ENCODE data around the gene NCK1. TPM values are rescaled to one million over a fixed set of nuclear protein-coding genes. Genes with fewer than 3 reads are reported as not detected.

NCK1 gene
- total and polyA plus RNA-seq, 9 of the 15 experiments (the other 6 are each of a cell fraction or from before 2014, with no cell fraction given): 17.3 to 30.5 (median 25.0) TPM

GRCh38 chr3:136899622-136900158 lies 37.7 kb downstream of the NCK1 start (continued):
- TF ChIP-seq, protein P1, sequence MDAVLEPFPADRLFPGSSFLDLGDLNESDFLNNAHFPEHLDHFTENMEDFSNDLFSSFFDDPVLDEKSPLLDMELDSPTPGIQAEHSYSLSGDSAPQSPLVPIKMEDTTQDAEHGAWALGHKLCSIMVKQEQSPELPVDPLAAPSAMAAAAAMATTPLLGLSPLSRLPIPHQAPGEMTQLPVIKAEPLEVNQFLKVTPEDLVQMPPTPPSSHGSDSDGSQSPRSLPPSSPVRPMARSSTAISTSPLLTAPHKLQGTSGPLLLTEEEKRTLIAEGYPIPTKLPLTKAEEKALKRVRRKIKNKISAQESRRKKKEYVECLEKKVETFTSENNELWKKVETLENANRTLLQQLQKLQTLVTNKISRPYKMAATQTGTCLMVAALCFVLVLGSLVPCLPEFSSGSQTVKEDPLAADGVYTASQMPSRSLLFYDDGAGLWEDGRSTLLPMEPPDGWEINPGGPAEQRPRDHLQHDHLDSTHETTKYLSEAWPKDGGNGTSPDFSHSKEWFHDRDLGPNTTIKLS (IDR thresholded peaks at IDR 0.05; ENCODE audit: borderline replicate concordance, low read depth): no peak
- TF ChIP-seq, protein P2, sequence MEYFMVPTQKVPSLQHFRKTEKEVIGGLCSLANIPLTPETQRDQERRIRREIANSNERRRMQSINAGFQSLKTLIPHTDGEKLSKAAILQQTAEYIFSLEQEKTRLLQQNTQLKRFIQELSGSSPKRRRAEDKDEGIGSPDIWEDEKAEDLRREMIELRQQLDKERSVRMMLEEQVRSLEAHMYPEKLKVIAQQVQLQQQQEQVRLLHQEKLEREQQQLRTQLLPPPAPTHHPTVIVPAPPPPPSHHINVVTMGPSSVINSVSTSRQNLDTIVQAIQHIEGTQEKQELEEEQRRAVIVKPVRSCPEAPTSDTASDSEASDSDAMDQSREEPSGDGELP (CRISPR knock-in tag; IDR thresholded peaks at IDR 0.05; ENCODE audit: borderline replicate concordance): no peak
- TF ChIP-seq MEF2A (IDR thresholded peaks at IDR 0.05; ENCODE audit: control insufficient read depth, low read depth, low read length) (no peak), HIVEP1 (CRISPR knock-in tag; IDR thresholded peaks at IDR 0.05) (no peak), ZFP36 (IDR thresholded peaks at IDR 0.05; ENCODE audit: low read depth, low read length, partially characterized antibody) (no peak), CTBP1 (IDR thresholded peaks at IDR 0.05; ENCODE audit: borderline replicate concordance) (peak; percentile 34; the same call in 1 of the 2 replicates), KHSRP (IDR thresholded peaks at IDR 0.05) (peak; percentile 35), PHF8 (IDR thresholded peaks at IDR 0.05; ENCODE audit: borderline replicate concordance, low read length) (no peak), CEBPB (tag; IDR thresholded peaks at IDR 0.05) (no peak), ZNF324 (CRISPR knock-in tag; IDR thresholded peaks at IDR 0.05) (no peak), ASH1L (IDR thresholded peaks at IDR 0.05; ENCODE audit: borderline replicate concordance, low read depth, partially characterized antibody) (no peak), ZSCAN32 (CRISPR knock-in tag; IDR thresholded peaks at IDR 0.05) (no peak), HOXB6 (CRISPR knock-in tag; IDR thresholded peaks at IDR 0.05; ENCODE audit: borderline replicate concordance) (no peak), TEAD1 (CRISPR knock-in tag; IDR thresholded peaks at IDR 0.05) (no peak; a peak in 1 of 4 replicates), HDGF (IDR thresholded peaks at IDR 0.05) (no peak), ZNF76 (CRISPR knock-in tag; IDR thresholded peaks at IDR 0.05; ENCODE audit: borderline replicate concordance) (no peak), MAFG (tag; conservative IDR thresholded peaks at IDR 0.05) (0 out of 2 replicates have a peak, but pooled peaks have one; percentile 14), KLF13 (tag; IDR thresholded peaks at IDR 0.05; ENCODE audit: borderline replicate concordance, low read depth) (no peak), KLF1 (tag; IDR thresholded peaks at IDR 0.05) (no peak), ZNF124 (CRISPR knock-in tag; IDR thresholded peaks at IDR 0.05) (no peak)
- TF ChIP-seq, protein P3, sequence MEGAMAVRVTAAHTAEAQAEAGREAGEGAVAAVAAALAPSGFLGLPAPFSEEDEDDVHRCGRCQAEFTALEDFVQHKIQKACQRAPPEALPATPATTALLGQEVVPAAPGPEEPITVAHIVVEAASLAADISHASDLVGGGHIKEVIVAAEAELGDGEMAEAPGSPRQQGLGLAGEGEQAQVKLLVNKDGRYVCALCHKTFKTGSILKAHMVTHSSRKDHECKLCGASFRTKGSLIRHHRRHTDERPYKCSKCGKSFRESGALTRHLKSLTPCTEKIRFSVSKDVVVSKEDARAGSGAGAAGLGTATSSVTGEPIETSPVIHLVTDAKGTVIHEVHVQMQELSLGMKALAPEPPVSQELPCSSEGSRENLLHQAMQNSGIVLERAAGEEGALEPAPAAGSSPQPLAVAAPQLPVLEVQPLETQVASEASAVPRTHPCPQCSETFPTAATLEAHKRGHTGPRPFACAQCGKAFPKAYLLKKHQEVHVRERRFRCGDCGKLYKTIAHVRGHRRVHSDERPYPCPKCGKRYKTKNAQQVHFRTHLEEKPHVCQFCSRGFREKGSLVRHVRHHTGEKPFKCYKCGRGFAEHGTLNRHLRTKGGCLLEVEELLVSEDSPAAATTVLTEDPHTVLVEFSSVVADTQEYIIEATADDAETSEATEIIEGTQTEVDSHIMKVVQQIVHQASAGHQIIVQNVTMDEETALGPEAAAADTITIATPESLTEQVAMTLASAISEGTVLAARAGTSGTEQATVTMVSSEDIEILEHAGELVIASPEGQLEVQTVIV (CRISPR knock-in tag; IDR thresholded peaks at IDR 0.05; ENCODE audit: borderline replicate concordance): no peak
- TF ChIP-seq, protein P4, sequence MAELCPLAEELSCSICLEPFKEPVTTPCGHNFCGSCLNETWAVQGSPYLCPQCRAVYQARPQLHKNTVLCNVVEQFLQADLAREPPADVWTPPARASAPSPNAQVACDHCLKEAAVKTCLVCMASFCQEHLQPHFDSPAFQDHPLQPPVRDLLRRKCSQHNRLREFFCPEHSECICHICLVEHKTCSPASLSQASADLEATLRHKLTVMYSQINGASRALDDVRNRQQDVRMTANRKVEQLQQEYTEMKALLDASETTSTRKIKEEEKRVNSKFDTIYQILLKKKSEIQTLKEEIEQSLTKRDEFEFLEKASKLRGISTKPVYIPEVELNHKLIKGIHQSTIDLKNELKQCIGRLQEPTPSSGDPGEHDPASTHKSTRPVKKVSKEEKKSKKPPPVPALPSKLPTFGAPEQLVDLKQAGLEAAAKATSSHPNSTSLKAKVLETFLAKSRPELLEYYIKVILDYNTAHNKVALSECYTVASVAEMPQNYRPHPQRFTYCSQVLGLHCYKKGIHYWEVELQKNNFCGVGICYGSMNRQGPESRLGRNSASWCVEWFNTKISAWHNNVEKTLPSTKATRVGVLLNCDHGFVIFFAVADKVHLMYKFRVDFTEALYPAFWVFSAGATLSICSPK (IDR thresholded peaks at IDR 0.05; ENCODE audit: borderline replicate concordance): no peak
